Caco-2 (cell line): ENCODE measurements around the gene MRM2. TPM values are rescaled to one million over a fixed set of nuclear protein-coding genes. Genes with fewer than 3 reads are reported as not detected.

ENCODE experiments used
- BruUV-seq: library from RNA; stranded (reverse); fragments of 400-500 nt; replicated peaks from 2 replicates; lab custom pipeline; 2021; lab: Mats Ljungman, UMichigan
- CTCF ChIA-PET: fragments of 300-600 bp; sonication (Branson Sonifier 250); formaldehyde crosslinking; loops from one replicate; lab custom pipeline; 2022; ENCODE audit warnings: antibody characterized with exemption; lab: Charles Lee
- POLR2A ChIA-PET: fragments of 300-600 bp; sonication (Branson Sonifier 250); formaldehyde crosslinking; loops from one replicate; lab custom pipeline; 2022; ENCODE audit warnings: antibody characterized with exemption; lab: Charles Lee
- DNase-seq, 2 experiments: peaks; one replicate each; pipeline versions ENCODE4 v3.0.0 to v3.0.0-alpha.2; 2020 to 2022
- H3K27me3 ChIP-seq: replicated peaks from 2 replicates; pipeline ENCODE4 v1.6.0; 2011; ENCODE audit warnings: low read length; ENCODE audit not compliant: control insufficient read depth, insufficient read depth
- H3K36me3 ChIP-seq: 2 replicates; pipeline ENCODE4 v1.5.1; 2011; ENCODE audit warnings: low read length; ENCODE audit not compliant: control insufficient read depth, insufficient read depth
- H3K4me1 ChIP-seq: fragments of 250-450 bp; sonication (Bioruptor Pico); 2 replicates; pipeline ENCODE4 v1.5.1; 2020; ENCODE audit warnings: mild to moderate bottlenecking
- H3K4me3 ChIP-seq: 2 replicates; pipeline ENCODE4 v1.5.1; 2011; ENCODE audit warnings: low read depth, mild to moderate bottlenecking, control low read depth, low read length
- H3K9me3 ChIP-seq: fragments of 250-450 bp; sonication (Bioruptor Pico); 2 replicates; pipeline ENCODE4 v1.5.1; 2020; ENCODE audit warnings: mild to moderate bottlenecking, moderate library complexity
- H3K27ac Mint-ChIP-seq: one replicate; pipeline ENCODE4 v1.8.0; 2022; ENCODE audit warnings: mixed read lengths; ENCODE audit not compliant: unreplicated experiment
- H3K27me3 Mint-ChIP-seq: one replicate; pipeline ENCODE4 v1.8.0; 2022; ENCODE audit warnings: mixed read lengths; ENCODE audit not compliant: insufficient read depth, unreplicated experiment
- H3K36me3 Mint-ChIP-seq: one replicate; pipeline ENCODE4 v1.8.0; 2022; ENCODE audit warnings: mild to moderate bottlenecking, mixed read lengths; ENCODE audit not compliant: insufficient read depth, unreplicated experiment
- H3K4me1 Mint-ChIP-seq: one replicate; pipeline ENCODE4 v1.8.0; 2022; ENCODE audit warnings: low read depth, mixed read lengths; ENCODE audit not compliant: unreplicated experiment
- H3K4me3 Mint-ChIP-seq: one replicate; pipeline ENCODE4 v1.8.0; 2022; ENCODE audit warnings: mild to moderate bottlenecking, moderate library complexity, mixed read lengths; ENCODE audit not compliant: unreplicated experiment
- H3K9me3 Mint-ChIP-seq: one replicate; pipeline ENCODE4 v1.8.0; 2022; ENCODE audit warnings: mixed read lengths; ENCODE audit not compliant: unreplicated experiment
- CTCF ChIP-seq, 2 experiments: fragments of 200-600 bp in 1 of 2; IDR thresholded peaks; 1 replicate in 1 of 2; 2 replicates in 1 of 2; pipeline versions ENCODE4 v1.5.1 to v1.8.0; 2011 to 2022; ENCODE audit warnings: antibody characterized with exemption in 1 of 2, control low read depth in 1 of 2, inconsistent platforms in 1 of 2, low read depth in 1 of 2, low read length in 1 of 2, mild to moderate bottlenecking in 1 of 2, moderate library complexity in 1 of 2; ENCODE audit not compliant: insufficient read depth in 1 of 2, severe bottlenecking in 1 of 2, unreplicated experiment in 1 of 2
- intact Hi-C: fragments of 100-400 bp; cut with micrococcal nuclease; formaldehyde crosslinking; loops from one replicate; pipeline ENCODE4 v1.10.0; 2022; ENCODE audit not compliant: unreplicated experiment
- total RNA-seq: library from RNA; stranded (reverse); gene quantifications from 2 replicates; pipeline ENCODE4 v1.2.3, GENCODE V29; 2022

The MRM2 gene
- total RNA-seq, 1 experiment from 2014 or later: 48.8 TPM

- CTCF ChIA-PET: no interaction called here
- H3K4me3 Mint-ChIP-seq: no peak overlapping the region
Observed at GRCh38 chr7:2204446-2204845, 37.6 kb downstream of the MRM2 start.

GRCh38 chr7:2203766-2204300, 38.2 kb downstream of the MRM2 start:
- Histone ChIP-seq H3K36me3 (peaks cover 8% of the 10 kb centered on the region), H3K4me1 (peaks cover 17% of the 10 kb centered on the region), H3K9me3 (no peaks in the 10 kb centered on the region), H3K4me3 (no peak overlapping the region), H3K27me3 (no peaks in the 10 kb centered on the region)
- no peak for TF ChIP-seq CTCF (IDR thresholded peaks at IDR 0.05; ENCODE audit: insufficient read depth in 1 of 2, low read depth in 1 of 2, low read length in 1 of 2, severe bottlenecking in 1 of 2, unreplicated experiment in 1 of 2)
- ChIA-PET CTCF (interaction anchor here (0.5 kb wide), 1 partner anchor 57 kb away, joined by 3 read pairs; no protein-coding TSS in a partner anchor), POLR2A (no interaction called here)
- intact Hi-C loops: no loop called here
- Mint-ChIP-seq H3K36me3 (peaks cover 56% of the 10 kb centered on the region), H3K27me3 (no peaks in the 10 kb centered on the region), H3K4me1 (peaks cover 9% of the 10 kb centered on the region), H3K27ac (peak overlapping the region; percentile 69), H3K4me3 (no peak overlapping the region), H3K9me3 (no peaks in the 10 kb centered on the region)
- DNase-seq: peak in 1 of 2 experiments; percentile 37
- BruUV-seq: no TSS peak

More at GRCh38 chr7:2204446-2204845, 37.6 kb downstream of the MRM2 start:
- peak overlapping the region; percentile 69 for H3K27ac Mint-ChIP-seq
- peak in 1 of 2 experiments; percentile 9 for DNase-seq
- no peaks in the 10 kb centered on the region for H3K27me3 ChIP-seq
- no peak for TF ChIP-seq CTCF (IDR thresholded peaks at IDR 0.05; ENCODE audit: insufficient read depth in 1 of 2, low read depth in 1 of 2, low read length in 1 of 2, severe bottlenecking in 1 of 2, unreplicated experiment in 1 of 2)
- H3K4me1 ChIP-seq: peaks cover 17% of the 10 kb centered on the region
- peaks cover 11% of the 10 kb centered on the region for H3K36me3 ChIP-seq
- no peaks in the 10 kb centered on the region for H3K9me3 Mint-ChIP-seq
- H3K36me3 Mint-ChIP-seq: peaks cover 57% of the 10 kb centered on the region
- intact Hi-C loops: no loop called here
- H3K4me1 Mint-ChIP-seq: peaks cover 9% of the 10 kb centered on the region
- BruUV-seq: no TSS peak
- H3K4me3 ChIP-seq: no peak overlapping the region
- POLR2A ChIA-PET: no interaction called here
- H3K27me3 Mint-ChIP-seq: no peaks in the 10 kb centered on the region
- H3K9me3 ChIP-seq: no peaks in the 10 kb centered on the region

- DNase-seq: peak in 1 of 2 experiments; percentile 9
- peaks cover 60% of the 10 kb centered on the region for H3K36me3 Mint-ChIP-seq
- H3K27ac Mint-ChIP-seq: no peak overlapping the region
- no TSS peak for BruUV-seq
- H3K4me3 Mint-ChIP-seq: no peak overlapping the region
- peaks cover 9% of the 10 kb centered on the region for H3K4me1 Mint-ChIP-seq
- Histone ChIP-seq H3K36me3 (peaks cover 4% of the 10 kb centered on the region), H3K9me3 (no peaks in the 10 kb centered on the region), H3K4me3 (no peak overlapping the region), H3K4me1 (peaks cover 17% of the 10 kb centered on the region), H3K27me3 (no peaks in the 10 kb centered on the region)
- TF ChIP-seq CTCF (IDR thresholded peaks at IDR 0.05; ENCODE audit: insufficient read depth in 1 of 2, low read depth in 1 of 2, low read length in 1 of 2, severe bottlenecking in 1 of 2, unreplicated experiment in 1 of 2): no peak
- no peaks in the 10 kb centered on the region for H3K27me3 Mint-ChIP-seq
- ChIA-PET POLR2A (no interaction called here), CTCF (interaction anchor here (0.5 kb wide), 1 partner anchor 56 kb away, joined by 3 read pairs; no protein-coding TSS in a partner anchor)
- intact Hi-C loops: loop anchor here (1.0 kb wide), 1 partner anchor 29 kb away; no protein-coding TSS in a partner anchor
- H3K9me3 Mint-ChIP-seq: no peaks in the 10 kb centered on the region
Observed at GRCh38 chr7:2202901-2203765, 38.9 kb downstream of the MRM2 start.
